HG02642 (cell line): ENCODE measurements around the gene DNAJC2.
"Not testable (repeated sequence)": the region's sequence is repeated elsewhere in the genome, so short reads cannot be mapped to it uniquely, and the experiment has no call there.

ENCODE experiments used
- ATAC-seq: cut with Tn5 transposase; IDR thresholded peaks from one replicate; pipeline ENCODE4 v1.9.1; 2021; ENCODE audit warnings: mild to moderate bottlenecking; ENCODE audit not compliant: unreplicated experiment, poor library complexity

The DNAJC2 gene

DNA sequence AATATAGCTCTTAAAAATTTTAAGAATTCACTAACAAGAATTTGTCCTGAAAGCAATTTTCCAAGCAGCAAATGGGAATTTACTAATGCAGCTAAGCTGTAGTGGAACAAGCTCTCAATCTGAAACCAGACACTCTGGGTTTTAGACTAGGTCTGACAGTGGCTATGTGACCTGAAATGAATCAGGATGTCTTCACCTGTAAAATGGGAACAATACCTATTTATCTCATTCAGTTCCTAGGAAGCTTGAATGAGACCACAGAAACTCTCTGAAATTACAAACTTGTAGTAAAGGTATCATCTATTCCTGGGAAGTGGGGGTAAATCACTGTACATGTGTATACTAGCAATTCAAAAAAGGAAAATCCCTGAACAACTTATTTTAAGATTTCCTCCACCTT lies 1.2 kb downstream of the DNAJC2 start:
- ATAC-seq: no peak

DNA sequence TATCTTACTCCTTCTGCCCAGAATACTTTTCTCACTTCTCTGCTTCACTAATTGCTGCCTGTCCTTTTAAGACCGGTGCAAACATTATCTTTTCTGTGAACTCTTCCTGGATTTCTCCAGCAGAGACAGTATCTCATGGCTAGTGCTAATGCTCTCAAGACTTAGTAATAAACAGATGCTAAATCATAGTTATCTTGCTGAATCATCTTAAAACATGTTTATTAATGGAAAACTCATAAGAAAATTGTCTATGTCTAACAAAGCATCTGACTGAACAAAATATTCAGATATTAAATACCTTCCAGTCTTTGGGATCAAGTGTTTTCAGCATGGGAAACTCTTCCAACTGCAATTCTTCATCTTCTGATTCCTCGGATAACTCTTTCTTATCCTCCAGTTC lies 3.1 kb downstream of the DNAJC2 start:
- ATAC-seq: no peak

DNA sequence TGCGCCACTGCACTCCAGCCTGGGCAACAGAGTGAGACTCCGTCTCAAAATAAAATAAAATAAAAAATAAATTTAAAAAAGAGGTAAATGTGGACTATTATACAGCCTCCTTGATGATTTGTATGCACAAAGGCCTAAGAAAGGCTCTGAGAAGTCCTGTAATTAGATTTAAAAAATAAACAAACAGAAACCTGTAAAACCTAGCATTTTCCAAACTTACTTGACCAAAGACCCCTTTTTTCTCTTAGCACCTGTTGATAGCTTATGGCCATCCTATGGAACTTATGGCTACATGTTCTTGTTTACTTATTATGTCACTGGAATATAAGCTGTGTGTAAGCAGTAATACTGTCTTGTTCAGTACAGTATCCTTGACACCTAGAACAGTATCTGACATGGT lies 5.7 kb downstream of the DNAJC2 start:
- no peak for ATAC-seq

DNA sequence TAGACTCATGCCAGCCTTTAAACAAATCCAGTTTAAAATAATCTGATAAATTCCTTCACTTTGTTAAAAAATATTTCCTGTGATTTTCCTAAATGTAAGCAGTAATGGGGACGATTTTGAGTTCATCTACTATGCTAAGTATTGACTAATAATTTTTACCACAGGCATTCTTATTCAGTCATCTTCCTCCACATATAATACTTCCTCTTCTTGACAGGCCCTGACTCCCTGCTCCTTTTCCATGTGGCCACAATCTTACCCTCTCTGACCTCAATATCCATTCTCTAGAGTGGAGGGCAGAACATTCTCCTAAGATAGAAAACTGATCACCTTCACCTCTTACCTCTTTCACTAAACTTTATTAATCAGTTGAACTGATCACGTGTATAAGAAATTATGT lies 7.8 kb downstream of the DNAJC2 start:
- no peak for ATAC-seq

DNA sequence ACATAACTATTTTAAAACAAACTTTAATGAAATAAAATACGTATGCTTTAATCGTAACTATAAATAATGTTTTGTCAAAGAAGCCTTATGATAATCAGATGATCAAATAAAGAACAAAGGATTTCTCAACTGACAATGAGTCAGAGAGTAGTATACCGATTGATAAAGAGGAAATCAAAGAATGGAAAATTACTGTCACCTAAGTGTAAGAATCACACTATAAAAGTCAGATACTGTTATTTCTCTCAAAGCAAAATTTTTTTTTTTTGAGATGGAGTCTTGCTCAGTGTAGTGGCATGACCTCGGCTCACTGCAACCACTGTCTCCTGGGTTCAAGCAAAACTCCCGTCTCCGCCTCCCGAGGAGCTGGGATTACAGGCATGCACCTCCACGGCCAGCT lies 18.8 kb downstream of the DNAJC2 start:
- no peak for ATAC-seq

DNA sequence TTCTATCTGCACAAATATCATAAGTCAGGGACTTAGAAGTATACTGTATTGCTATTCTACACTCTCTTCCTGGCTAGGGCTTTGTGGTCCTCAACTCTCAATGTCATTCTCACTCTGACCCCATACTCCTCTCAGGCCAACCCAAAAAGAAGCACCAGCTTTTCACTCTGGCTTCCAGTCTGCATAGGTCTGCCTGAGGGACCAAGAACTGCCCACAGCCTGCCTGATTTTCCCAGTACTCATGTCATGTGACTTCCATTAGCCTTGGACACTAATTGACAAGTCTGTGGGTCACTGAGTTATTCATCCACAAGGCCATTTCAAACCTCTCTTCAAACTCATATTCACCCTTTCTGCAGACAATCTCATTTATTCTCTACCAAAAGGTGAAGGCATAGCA lies 27.6 kb downstream of the DNAJC2 start:
- no peak for ATAC-seq

DNA sequence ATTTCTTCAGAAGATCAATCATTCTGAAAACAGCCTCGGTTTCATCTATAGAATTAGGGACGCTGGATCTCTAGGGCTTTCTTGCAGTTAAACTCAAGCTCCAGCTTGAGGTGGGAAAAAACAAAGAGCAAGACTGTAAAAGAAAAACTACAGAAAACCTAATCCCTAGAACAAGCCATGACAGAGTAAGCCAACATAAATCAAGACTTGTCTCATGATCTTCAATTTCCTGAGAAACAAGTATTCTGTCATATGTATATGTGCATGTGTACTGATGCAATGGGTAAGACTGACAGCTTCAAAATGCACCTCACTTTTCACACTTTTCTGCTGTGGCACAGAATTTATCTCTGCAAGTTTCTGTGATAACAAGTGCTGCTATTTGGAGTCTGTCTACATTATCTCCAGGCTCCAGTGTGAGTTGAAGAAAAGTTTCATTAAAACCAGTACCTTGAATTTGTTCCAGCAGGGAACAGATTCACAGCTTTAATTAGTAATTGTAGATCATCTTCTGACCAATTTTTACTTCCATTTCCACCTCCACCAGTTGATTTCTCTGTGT lies 28.1 kb downstream of the DNAJC2 start:
- ATAC-seq: no peak

DNA sequence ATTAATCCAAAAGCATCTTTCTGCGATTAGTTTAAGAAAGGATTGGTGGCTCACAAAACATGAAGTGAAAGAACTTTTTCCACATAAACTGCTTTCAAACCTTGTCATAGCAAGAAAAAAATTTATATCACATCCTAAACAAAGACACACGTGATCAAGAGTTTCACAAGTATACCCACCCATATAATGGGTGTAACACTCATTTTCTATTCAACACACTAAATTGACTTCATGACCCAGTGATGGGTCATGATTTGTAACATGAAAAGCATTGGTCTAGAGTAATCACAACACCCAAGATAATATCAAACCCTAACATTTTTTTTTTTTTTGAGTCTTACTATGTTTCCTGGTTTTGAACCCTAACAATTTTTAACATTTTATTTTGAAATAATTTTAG lies 29.7 kb downstream of the DNAJC2 start:
- ATAC-seq: no peak

DNA sequence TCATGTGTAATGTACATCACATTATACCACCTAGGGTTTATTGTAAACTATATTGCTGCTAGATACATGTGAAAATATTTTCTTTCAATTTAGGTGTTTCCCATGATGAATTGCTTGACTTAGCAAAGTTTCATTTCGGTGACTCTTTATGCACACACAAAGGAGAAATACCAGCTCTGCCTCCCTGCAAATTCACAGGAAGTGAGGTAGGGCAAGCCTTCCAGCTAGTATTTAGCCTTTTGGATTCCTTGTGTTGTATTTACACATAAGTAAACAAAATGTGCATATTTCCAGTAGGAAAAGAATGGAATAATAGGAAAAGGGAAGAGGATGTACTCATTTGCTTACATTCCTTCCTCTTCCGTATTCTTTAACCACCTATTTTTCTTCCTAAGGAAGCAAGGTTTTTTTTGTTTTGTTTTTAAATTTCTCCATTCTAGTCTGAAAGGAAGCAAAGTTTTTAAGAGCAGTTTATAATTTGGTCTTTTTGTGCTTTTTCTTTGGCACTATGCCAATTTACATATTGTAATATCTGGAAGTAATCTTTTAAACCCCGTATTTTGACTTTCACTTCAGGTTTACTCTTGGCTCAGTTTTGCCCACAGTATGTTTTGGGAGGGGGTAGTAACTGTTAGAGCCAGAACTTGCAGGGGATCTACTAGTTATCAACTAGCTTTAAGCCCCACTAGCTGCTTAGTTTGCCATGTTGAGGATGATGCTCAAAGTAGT lies 36.9 kb downstream of the DNAJC2 start:
- no peak for ATAC-seq

DNA sequence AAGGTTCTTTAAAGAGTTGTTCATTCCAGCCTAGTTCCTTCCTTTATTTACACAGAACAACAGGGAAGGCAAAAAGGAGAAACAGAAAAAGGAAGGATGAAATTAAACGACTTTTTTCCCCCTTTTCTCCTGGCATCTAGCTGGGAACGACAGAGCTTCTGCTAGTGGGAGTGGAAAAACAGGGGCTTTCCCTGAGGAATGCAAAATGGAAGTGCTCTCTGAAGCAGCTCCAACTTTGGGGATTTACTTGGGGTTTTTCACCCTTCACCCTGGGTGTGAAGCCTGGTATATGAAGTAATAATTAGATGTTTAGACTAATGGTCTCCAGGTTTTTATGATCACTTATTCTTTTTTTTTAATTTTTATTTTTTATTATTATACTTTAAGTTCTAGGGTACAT lies 43.1 kb downstream of the DNAJC2 start:
- ATAC-seq: no peak

DNA sequence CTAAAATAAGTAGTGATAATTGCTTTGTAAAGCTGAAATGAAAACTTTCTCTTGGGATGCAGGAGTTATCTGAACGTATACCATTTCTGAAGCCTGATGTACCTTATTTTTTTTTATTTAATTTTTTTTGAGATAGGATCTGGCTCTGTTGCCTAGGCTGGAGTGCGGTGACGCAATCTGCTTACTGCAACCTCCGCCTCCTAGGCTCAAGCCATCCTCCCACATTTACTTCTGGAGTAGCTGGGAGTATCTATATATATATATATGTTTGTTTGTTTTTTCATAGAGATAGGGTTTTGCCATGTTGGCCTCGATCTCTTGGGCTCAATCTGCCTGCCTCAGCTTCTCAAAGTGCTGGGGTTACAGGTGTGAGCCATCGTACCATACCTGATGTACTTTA lies 44.9 kb downstream of the DNAJC2 start:
- ATAC-seq: no peak

DNA sequence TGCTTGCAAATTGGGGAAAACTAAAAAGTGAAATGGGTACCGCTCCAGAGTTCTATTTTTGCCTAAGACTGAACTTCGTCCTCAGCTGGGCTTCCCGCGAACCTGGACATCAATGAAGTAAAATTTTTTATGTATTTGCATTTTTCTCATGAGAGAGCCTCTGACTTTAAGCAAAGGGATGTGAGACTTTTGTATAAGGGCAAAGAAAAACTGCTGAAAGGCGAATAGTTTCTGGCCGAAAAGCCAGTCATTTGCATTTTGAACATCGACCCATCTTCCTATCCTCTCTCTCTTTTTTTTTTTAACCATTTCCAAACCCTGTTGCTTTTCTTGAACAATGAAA lies 46.8 kb downstream of the DNAJC2 start:
- peak; percentile 17 for ATAC-seq

DNA sequence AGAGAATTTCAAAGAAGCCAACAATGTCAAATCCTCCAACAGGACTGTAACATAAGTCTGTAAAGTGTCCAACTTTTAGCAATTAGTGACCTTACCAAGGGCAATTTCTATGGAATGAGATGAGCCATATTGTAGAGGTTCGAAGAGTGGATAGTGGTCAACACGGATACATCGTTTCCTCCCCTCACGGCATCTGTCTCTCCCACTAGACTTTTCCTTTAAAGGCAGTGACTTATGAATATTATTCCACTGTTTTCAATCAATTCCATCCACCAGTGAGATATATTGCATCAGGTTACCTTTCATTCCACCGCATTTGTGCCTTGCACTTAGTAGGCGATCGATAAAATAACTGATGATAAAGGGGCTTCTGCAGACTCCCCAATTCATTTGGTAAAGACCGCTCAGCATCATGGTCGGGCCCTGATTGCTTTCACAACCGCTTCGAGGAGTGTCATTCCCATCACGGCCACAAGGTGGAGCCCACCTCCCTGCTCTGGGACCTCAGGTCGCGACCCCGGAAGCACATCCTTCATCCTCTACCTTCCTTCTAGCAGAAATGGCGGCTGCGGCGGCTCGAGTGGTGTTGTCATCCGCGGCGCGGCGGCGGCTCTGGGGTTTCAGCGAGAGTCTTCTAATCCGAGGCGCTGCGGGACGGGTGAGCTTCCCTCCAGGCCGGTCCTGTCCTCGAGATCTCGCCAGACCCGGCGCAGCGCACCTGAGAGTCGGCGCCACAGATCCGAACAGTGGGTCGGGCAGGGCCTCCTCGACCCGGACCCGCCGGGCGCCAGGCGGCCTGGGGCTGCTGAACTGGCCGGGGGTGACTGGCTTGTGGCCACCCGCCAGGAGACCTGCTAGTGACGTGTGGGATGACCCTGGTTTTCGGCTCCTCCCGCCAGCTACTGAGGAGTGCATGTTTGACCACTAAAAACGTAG lies 47.4 kb downstream of the DNAJC2 start, which contains the start of gene PMPCB:
Gene PMPCB, plus strand, starts transcription at position 535 of the 936 bp plus-strand sequence. Its CDS starts 25 bp downstream, at position 560.
- ATAC-seq: peak; percentile 96

DNA sequence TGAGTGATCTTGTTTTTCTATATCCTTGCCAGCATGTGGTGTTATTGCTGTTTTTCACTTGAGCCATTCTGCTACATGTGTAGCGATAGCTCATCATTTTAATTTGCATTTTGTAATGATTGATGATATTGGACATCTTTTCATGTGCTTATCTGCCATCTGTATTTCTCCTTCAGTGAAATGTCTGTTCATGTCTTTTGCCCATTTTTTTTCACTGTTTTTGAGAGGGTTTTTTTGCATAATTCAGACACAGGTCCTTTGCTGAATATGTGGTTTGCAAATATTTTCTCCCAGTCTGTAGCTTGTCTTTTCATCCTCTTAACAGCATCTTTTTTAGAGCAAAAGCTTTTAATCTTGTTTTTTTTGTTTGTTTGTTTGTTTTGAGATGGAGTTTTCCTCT lies 51.0 kb downstream of the DNAJC2 start:
- ATAC-seq: no peak

DNA sequence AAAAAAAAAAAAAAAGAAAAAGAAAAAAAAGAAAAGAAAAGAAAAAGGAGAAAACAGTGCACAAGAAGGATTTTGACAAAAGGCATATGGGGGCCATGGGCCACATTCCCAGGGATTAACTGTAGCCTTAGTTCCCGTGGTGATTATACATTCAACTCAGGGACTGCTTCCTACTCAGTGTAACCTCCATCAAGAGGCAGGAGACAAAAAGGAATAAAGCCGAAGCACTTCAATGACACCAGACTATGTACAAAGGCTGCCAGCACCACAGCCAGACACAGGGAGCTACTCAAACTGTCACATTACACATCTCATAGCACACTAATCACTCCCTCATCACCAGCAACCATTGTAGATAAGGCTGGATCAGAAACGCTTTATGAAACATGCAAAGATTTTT lies 52.4 kb downstream of the DNAJC2 start:
- ATAC-seq: no peak

DNA sequence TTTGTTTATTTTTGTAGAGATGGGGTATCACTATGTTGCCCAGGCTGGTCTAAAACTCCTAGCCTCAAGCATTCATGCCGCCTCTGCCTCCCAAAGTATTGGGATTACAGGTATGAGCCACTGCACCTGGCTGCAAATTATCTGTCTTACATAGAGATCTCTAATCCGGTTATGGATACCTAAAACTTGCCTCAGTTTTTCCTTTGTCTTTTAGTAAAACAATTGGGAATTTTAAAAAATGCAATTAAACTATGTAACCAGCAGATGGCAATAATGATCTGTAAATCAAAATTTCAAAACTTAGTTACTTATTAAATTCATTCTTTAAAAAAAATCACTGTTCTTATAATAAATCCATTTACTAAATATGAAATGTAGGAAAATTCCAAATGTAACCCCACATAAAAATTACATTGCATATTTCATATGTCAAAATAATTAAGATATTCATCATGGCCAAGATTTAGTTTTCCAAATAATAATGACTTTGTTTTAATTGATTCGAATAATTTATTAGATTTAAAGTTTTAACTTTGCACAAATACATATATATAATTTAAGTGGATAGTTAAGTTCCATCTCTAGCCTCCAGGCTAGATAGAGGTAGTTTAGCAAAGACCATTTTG lies 61.7 kb downstream of the DNAJC2 start:
- not testable (repeated sequence) for ATAC-seq

DNA sequence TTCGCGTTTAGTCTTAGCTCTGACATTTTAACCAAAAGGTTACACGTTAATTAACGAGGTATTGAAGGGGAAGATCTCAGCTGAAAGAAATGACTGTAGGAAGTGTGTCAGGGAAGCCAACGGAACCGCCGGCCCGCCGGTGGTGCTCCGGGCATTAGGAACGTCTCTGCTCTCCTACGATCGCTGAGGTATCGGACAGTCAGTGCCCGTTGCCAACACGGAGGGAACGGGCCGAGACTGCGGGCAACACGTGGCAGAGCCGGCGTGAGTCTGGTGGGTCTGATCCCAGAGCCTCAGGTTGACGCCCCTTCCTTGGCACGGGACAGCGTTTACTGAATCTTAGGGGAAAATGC lies 63.8 kb downstream of the DNAJC2 start:
- peak; percentile 12 for ATAC-seq

DNA sequence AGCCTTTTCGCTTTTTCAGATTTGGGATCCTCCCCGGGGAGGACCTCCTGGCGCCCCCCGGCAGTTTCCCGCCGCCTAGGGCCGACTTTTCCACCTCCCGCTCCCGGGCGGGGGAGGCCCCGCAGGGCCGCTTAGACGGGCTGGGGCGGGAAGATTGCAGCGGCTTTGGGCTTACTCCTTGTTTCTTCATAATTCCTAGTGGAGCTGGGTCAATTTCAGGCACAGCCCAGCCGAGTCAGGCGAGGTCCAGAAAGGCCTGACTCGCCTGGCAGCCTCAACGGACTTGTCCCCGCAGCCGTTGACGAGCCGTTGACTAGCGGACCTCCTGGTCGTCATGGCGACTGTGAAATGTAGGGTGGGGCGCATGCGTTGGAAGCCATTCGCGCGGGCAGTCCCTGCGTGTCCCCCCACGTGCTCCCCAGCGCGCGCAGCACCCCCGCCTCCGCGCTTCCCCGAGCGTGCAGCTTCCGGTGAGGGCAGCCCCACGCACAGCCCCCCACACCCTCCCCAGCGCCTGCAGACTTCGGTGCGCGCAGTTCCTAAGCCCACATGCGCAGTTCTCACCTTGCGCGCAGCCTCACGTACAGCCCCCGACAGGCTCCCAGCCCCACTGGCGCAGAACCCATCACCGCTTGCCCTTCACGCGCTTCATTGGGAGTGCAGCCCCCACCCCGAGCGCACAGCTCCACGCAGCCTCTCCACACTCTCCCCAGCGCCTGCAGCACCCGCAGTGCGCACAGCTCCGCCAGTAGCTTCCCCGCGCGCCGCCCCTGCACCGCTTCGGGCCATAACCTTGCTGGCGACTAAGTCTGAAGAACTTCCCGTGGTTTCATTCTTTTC lies 64.4 kb downstream of the DNAJC2 start:
- peak; percentile 96 for ATAC-seq

DNA sequence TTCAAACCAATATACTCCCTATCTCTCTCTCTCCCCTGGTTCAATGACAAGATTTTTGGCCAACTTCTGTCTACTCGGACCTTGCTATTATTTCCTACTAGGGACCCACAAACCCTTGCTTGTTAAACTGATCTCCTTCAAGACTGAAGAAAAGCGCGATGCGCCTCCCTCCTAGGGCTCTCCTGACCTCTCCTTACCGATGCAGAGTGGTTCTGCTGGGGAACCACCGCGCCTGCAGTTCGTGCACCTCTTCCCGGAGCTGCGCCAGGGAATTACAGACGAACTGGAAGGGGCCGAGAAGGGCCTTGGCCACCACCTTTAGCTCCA lies 65.0 kb downstream of the DNAJC2 start:
- ATAC-seq: peak; percentile 44

DNA sequence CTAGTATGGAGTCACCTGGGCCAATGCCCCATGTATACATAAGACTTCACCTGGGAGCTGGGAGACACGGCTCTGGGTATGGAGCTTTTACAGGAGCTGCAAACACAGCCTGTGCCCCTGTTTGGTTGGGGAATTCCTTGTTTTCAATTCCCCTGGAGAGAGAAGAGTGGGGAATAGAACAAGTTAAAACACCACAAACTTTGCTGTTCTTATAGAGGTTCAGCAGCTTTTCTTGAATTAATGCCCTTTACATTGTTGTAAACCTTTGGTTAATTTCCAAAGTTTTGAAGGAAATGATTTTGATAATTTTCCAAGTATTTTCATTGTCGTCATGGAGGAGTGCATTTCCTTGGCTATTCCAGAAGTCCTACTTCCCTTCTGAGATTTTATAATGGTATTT lies 66.4 kb downstream of the DNAJC2 start:
- not testable (repeated sequence) for ATAC-seq
